Vagina (tissue), 2 donors: ENCODE results near the gene ADAMTS2. TPM values are rescaled to one million over a fixed set of nuclear protein-coding genes. Genes with fewer than 3 reads are reported as not detected.

Source experiments
- DNase-seq, 2 donors: peaks; one replicate each; pipeline ENCODE4 v3.0.0-alpha.2; 2017; ENCODE audit errors: extremely low spot score in 2 of 2
- H3K27ac ChIP-seq: fragments of 200-600 bp; sonication (generic); one replicate; pipeline ENCODE4 v1.5.1; 2019
- H3K27me3 ChIP-seq: fragments of 200-600 bp; sonication (generic); one replicate; pipeline ENCODE4 v1.5.1; 2019
- H3K36me3 ChIP-seq, 2 donors: fragments of 200-600 bp; sonication (generic); one replicate each; pipeline ENCODE4 v1.5.1; 2017 to 2019
- H3K4me1 ChIP-seq: fragments of 200-600 bp; sonication (generic); one replicate; pipeline ENCODE4 v1.5.1; 2019
- H3K4me3 ChIP-seq, 2 donors: fragments of 200-600 bp; sonication (generic); 1 replicate in 1 of 2; 2 replicates in 1 of 2; pipeline ENCODE4 v1.5.1; 2016 to 2019
- H3K9me3 ChIP-seq: fragments of 200-600 bp; sonication (generic); one replicate; pipeline ENCODE4 v1.5.1; 2019
- POLR2A ChIP-seq, 2 donors: fragments of 450-650 bp; IDR thresholded peaks; one replicate each; pipeline ENCODE4 v1.6.1; 2017; ENCODE audit warnings: antibody characterized with exemption in 2 of 2, mild to moderate bottlenecking in 2 of 2, moderate library complexity in 2 of 2
- POLR2AphosphoS5 ChIP-seq, 2 donors: sonication (generic); formaldehyde crosslinking; IDR thresholded peaks; one replicate each; pipeline ENCODE4 v1.9.0; 2017; ENCODE audit warnings: antibody characterized with exemption in 2 of 2, mild to moderate bottlenecking in 2 of 2, low read depth in 1 of 2; ENCODE audit not compliant: insufficient read depth in 1 of 2
- intact Hi-C: fragments of 100-400 bp; cut with DNase I; formaldehyde crosslinking; loops from one replicate; pipeline ENCODE4 v1.15.1; 2023
- total RNA-seq: library from RNA; depleted of rRNA; stranded (reverse); fragments of >200 nt; gene quantifications from one replicate; pipeline ENCODE4 v1.2.3, GENCODE V29; 2016
- TF ChIP-seq, protein P1 (sequence below), 3 experiments: fragments of 450-650 bp in 2 of 3; fragments of 200-600 bp in 1 of 3; sonication (generic) in 1 of 3; IDR thresholded peaks; one replicate each; pipeline ENCODE4 v1.5.1; 2017 to 2019; ENCODE audit warnings: antibody characterized with exemption in 3 of 3, mild to moderate bottlenecking in 2 of 3, moderate library complexity in 2 of 3

ADAMTS2 gene
- total RNA-seq, 1 donor from 2014 or later: 17.4 TPM

GRCh38 chr5:179257176-179257682 is 88.0 kb downstream of the ADAMTS2 start:
- intact Hi-C loops: no loop called here
- Histone ChIP-seq H3K27me3 (no peaks in the 10 kb centered on the region), H3K9me3 (no peaks in the 10 kb centered on the region), H3K27ac (peak overlapping the region; percentile 90), H3K4me3 (no peak overlapping the region), H3K36me3 (no peaks in the 10 kb centered on the region), H3K4me1 (peaks cover 29% of the 10 kb centered on the region)
- peak in 1 of 2 donors; percentile 6 for TF ChIP-seq POLR2AphosphoS5 (IDR thresholded peaks at IDR 0.05; ENCODE audit: insufficient read depth in 1 of 2, low read depth in 1 of 2)
- TF ChIP-seq, protein P1, sequence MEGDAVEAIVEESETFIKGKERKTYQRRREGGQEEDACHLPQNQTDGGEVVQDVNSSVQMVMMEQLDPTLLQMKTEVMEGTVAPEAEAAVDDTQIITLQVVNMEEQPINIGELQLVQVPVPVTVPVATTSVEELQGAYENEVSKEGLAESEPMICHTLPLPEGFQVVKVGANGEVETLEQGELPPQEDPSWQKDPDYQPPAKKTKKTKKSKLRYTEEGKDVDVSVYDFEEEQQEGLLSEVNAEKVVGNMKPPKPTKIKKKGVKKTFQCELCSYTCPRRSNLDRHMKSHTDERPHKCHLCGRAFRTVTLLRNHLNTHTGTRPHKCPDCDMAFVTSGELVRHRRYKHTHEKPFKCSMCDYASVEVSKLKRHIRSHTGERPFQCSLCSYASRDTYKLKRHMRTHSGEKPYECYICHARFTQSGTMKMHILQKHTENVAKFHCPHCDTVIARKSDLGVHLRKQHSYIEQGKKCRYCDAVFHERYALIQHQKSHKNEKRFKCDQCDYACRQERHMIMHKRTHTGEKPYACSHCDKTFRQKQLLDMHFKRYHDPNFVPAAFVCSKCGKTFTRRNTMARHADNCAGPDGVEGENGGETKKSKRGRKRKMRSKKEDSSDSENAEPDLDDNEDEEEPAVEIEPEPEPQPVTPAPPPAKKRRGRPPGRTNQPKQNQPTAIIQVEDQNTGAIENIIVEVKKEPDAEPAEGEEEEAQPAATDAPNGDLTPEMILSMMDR (IDR thresholded peaks at IDR 0.05): no peak
- TF ChIP-seq POLR2A (IDR thresholded peaks at IDR 0.05): no peak
- DNase-seq: peak in 1 of 2 donors; percentile 87

- DNase-seq: peak in 1 of 2 donors; percentile 86
These were observed 88.7 kb downstream of the ADAMTS2 start for GRCh38 chr5:179256328-179257175.

GRCh38 chr5:179255527-179256327 is 89.5 kb downstream of the ADAMTS2 start:
- H3K36me3 ChIP-seq: no peaks in the 10 kb centered on the region
- intact Hi-C loops: no loop called here
- no peaks in the 10 kb centered on the region for H3K9me3 ChIP-seq
- peak in 1 of 2 donors; percentile 75 for DNase-seq
- TF ChIP-seq, protein P1 (IDR thresholded peaks at IDR 0.05): no peak
- TF ChIP-seq POLR2A (IDR thresholded peaks at IDR 0.05): no peak
- no peak for TF ChIP-seq POLR2AphosphoS5 (IDR thresholded peaks at IDR 0.05; ENCODE audit: insufficient read depth in 1 of 2, low read depth in 1 of 2)
- H3K4me3 ChIP-seq: no peak overlapping the region
- H3K4me1 ChIP-seq: peaks cover 29% of the 10 kb centered on the region
- H3K27me3 ChIP-seq: no peaks in the 10 kb centered on the region
- H3K27ac ChIP-seq: peak overlapping the region; percentile 90

More at GRCh38 chr5:179256328-179257175, 88.7 kb downstream of the ADAMTS2 start:
- Histone ChIP-seq H3K4me3 (no peak overlapping the region), H3K9me3 (no peaks in the 10 kb centered on the region), H3K36me3 (no peaks in the 10 kb centered on the region), H3K4me1 (peaks cover 29% of the 10 kb centered on the region), H3K27me3 (no peaks in the 10 kb centered on the region), H3K27ac (peak overlapping the region; percentile 90)
- no peak for TF ChIP-seq POLR2AphosphoS5 (IDR thresholded peaks at IDR 0.05; ENCODE audit: insufficient read depth in 1 of 2, low read depth in 1 of 2)
- TF ChIP-seq, protein P1 (IDR thresholded peaks at IDR 0.05): no peak
- no peak for TF ChIP-seq POLR2A (IDR thresholded peaks at IDR 0.05)
- intact Hi-C loops: no loop called here

GRCh38 chr5:179254638-179255271 is 90.5 kb downstream of the ADAMTS2 start:
- TF ChIP-seq POLR2A (IDR thresholded peaks at IDR 0.05) (no peak), POLR2AphosphoS5 (IDR thresholded peaks at IDR 0.05; ENCODE audit: insufficient read depth in 1 of 2, low read depth in 1 of 2) (no peak)
- TF ChIP-seq, protein P1 (IDR thresholded peaks at IDR 0.05): no peak
- intact Hi-C loops: no loop called here
- H3K36me3 ChIP-seq: no peaks in the 10 kb centered on the region
- peaks cover 29% of the 10 kb centered on the region for H3K4me1 ChIP-seq
- H3K4me3 ChIP-seq: no peak overlapping the region
- H3K27ac ChIP-seq: no peak overlapping the region
- H3K9me3 ChIP-seq: no peaks in the 10 kb centered on the region
- no peaks in the 10 kb centered on the region for H3K27me3 ChIP-seq
- DNase-seq: no peak
